Astrocyte (in vitro differentiated cells and primary cell): ENCODE results near the gene ABL2. TPM values are rescaled to one million over a fixed set of nuclear protein-coding genes. Genes with fewer than 3 reads are reported as not detected.
A peak's percentile ranks its signal among the peaks of the same experiment; 100 is the strongest.
"Not testable (repeated sequence)": the region's sequence is repeated elsewhere in the genome, so short reads cannot be mapped to it uniquely, and the experiment has no call there.

Source experiments
- DNase-seq: peaks from one replicate; pipeline ENCODE4 v3.0.0-alpha.2; 2010; ENCODE audit warnings: low read depth
- FAIRE-seq: peaks from 2 replicates; lab custom pipeline; 2011; peaks lifted over from hg19 to GRCh38; lab: Jason Lieb, UNC
- H2AFZ ChIP-seq: 2 replicates; pipeline ENCODE4 v1.6.0; 2012; ENCODE audit warnings: low read depth, low read length, inconsistent platforms
- H3K27ac ChIP-seq: 2 replicates; pipeline ENCODE4 v1.5.1; 2011; ENCODE audit warnings: low read depth, low read length, inconsistent platforms
- H3K27me3 ChIP-seq: 2 replicates; pipeline ENCODE4 v1.6.0; 2011; ENCODE audit warnings: low read length, inconsistent platforms; ENCODE audit not compliant: insufficient read depth
- H3K36me3 ChIP-seq: 2 replicates; pipeline ENCODE4 v1.5.1; 2011; ENCODE audit warnings: low read length, inconsistent platforms; ENCODE audit not compliant: insufficient read depth
- H3K4me1 ChIP-seq: 2 replicates; pipeline ENCODE4 v1.5.1; 2011; ENCODE audit warnings: low read length, inconsistent platforms; ENCODE audit not compliant: insufficient read depth
- H3K4me2 ChIP-seq: 2 replicates; pipeline ENCODE4 v1.6.0; 2012; ENCODE audit warnings: low read length, inconsistent platforms
- H3K4me3 ChIP-seq: 2 replicates; pipeline ENCODE4 v1.5.1; 2011; ENCODE audit warnings: low read depth, mild to moderate bottlenecking, low read length, inconsistent platforms; ENCODE audit not compliant: insufficient read depth
- H3K79me2 ChIP-seq: 2 replicates; pipeline ENCODE4 v1.6.0; 2012; ENCODE audit warnings: mild to moderate bottlenecking, low read length, inconsistent platforms; ENCODE audit not compliant: insufficient read depth
- H3K9ac ChIP-seq: 2 replicates; pipeline ENCODE4 v1.6.0; 2012; ENCODE audit warnings: mild to moderate bottlenecking, low read length, inconsistent platforms
- H3K9me3 ChIP-seq: 2 replicates; pipeline ENCODE4 v1.5.1; 2012; ENCODE audit warnings: low read depth, mild to moderate bottlenecking, low read length, inconsistent platforms; ENCODE audit not compliant: insufficient read depth
- H4K20me1 ChIP-seq: 2 replicates; pipeline ENCODE4 v1.6.0; 2012; ENCODE audit warnings: low read length, inconsistent platforms; ENCODE audit not compliant: insufficient read depth
- H3K27ac Mint-ChIP-seq: one replicate; pipeline ENCODE4 v1.8.0; 2021; ENCODE audit warnings: mild to moderate bottlenecking, mixed read lengths; ENCODE audit not compliant: unreplicated experiment
- H3K27me3 Mint-ChIP-seq: one replicate; pipeline ENCODE4 v1.8.0; 2021; ENCODE audit warnings: low read depth, mixed read lengths; ENCODE audit not compliant: unreplicated experiment
- H3K36me3 Mint-ChIP-seq: one replicate; pipeline ENCODE4 v1.8.0; 2021; ENCODE audit warnings: low read depth, mixed read lengths; ENCODE audit not compliant: unreplicated experiment
- H3K4me1 Mint-ChIP-seq: one replicate; pipeline ENCODE4 v1.8.0; 2021; ENCODE audit warnings: low read depth, mixed read lengths; ENCODE audit not compliant: unreplicated experiment
- H3K4me3 Mint-ChIP-seq: one replicate; pipeline ENCODE4 v1.8.0; 2021; ENCODE audit warnings: mild to moderate bottlenecking, moderate library complexity, mixed read lengths; ENCODE audit not compliant: unreplicated experiment
- H3K9me3 Mint-ChIP-seq: one replicate; pipeline ENCODE4 v1.8.0; 2021; ENCODE audit warnings: mild to moderate bottlenecking, mixed read lengths; ENCODE audit not compliant: unreplicated experiment
- EZH2 ChIP-seq: IDR thresholded peaks from 2 replicates; pipeline ENCODE4 v1.6.1; 2012; ENCODE audit warnings: mild to moderate bottlenecking, low read length, inconsistent platforms; ENCODE audit not compliant: insufficient read depth
- total RNA-seq: library from RNA; stranded (reverse); gene quantifications from 2 replicates; pipeline ENCODE4 v1.2.1, GENCODE V29; 2021
- TF ChIP-seq, protein P1 (sequence below): IDR thresholded peaks from 2 replicates; pipeline ENCODE4 v1.5.1; 2011; ENCODE audit warnings: low read depth, mild to moderate bottlenecking, inconsistent platforms, low read length, moderate library complexity; ENCODE audit not compliant: insufficient read depth

Gene ABL2
- total RNA-seq, 1 donor from 2014 or later: 110 TPM

DNA sequence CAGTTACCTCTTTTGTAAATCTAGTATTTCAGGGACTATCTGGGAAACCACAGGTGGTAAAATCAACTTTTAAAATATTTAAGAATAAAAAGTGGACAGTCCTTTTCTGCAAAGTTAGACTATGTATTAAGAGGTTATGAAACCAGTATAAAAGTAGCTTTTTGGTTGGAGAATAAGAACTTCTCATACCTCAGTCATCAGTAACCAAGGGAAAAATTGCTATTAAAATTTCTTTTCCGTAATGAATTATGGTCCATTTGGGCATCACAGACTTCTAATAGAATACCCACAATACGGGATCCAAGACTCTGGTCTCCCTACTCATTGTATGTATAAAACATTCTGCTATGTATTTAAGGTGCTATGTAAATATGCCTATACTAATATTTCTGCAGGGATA lies 51.9 kb downstream of the ABL2 start:
- peaks cover 63% of the 10 kb centered on the region for H3K79me2 ChIP-seq
- H3K4me3 Mint-ChIP-seq: no peak overlapping the region
- H4K20me1 ChIP-seq: no peaks in the 10 kb centered on the region
- H3K9me3 Mint-ChIP-seq: no peaks in the 10 kb centered on the region
- H3K27ac Mint-ChIP-seq: peak overlapping the region; percentile 73
- FAIRE-seq (no peak), DNase-seq (no peak)
- no peak overlapping the region for H3K4me3 ChIP-seq
- H3K4me1 Mint-ChIP-seq: peaks cover 38% of the 10 kb centered on the region
- H3K27ac ChIP-seq: peak overlapping the region; percentile 48
- no peaks in the 10 kb centered on the region for H3K27me3 Mint-ChIP-seq
- H3K36me3 Mint-ChIP-seq: peaks cover 3% of the 10 kb centered on the region
- no peaks in the 10 kb centered on the region for H3K36me3 ChIP-seq
- H3K9me3 ChIP-seq: no peaks in the 10 kb centered on the region
- peaks cover 24% of the 10 kb centered on the region for H3K4me1 ChIP-seq
- no peak overlapping the region for H3K4me2 ChIP-seq
- no peak overlapping the region for H3K9ac ChIP-seq
- H2AFZ ChIP-seq: no peak overlapping the region
- no peaks in the 10 kb centered on the region for H3K27me3 ChIP-seq
- TF ChIP-seq EZH2: no peak
- TF ChIP-seq, protein P1, sequence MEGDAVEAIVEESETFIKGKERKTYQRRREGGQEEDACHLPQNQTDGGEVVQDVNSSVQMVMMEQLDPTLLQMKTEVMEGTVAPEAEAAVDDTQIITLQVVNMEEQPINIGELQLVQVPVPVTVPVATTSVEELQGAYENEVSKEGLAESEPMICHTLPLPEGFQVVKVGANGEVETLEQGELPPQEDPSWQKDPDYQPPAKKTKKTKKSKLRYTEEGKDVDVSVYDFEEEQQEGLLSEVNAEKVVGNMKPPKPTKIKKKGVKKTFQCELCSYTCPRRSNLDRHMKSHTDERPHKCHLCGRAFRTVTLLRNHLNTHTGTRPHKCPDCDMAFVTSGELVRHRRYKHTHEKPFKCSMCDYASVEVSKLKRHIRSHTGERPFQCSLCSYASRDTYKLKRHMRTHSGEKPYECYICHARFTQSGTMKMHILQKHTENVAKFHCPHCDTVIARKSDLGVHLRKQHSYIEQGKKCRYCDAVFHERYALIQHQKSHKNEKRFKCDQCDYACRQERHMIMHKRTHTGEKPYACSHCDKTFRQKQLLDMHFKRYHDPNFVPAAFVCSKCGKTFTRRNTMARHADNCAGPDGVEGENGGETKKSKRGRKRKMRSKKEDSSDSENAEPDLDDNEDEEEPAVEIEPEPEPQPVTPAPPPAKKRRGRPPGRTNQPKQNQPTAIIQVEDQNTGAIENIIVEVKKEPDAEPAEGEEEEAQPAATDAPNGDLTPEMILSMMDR: no peak

DNA sequence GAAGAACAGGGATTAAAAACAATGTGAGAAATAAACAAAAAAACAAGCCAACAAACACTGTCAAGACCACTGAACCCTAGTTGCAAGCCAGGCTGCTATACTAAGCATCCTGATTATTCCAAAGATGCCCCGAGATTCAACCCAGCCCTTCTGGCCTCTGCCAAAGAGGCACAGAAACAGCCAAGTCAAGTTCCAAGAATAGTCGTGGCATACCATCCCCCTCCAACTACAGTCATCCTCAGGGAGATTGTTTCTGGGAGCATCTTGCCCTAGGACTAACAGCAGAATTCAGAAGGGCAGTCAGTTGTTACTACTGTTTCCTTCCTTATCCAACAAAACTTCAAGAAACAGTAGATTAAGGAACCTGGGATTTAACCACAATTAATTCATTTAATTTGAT lies 52.3 kb downstream of the ABL2 start:
- Histone ChIP-seq H3K36me3 (no peaks in the 10 kb centered on the region), H3K9ac (no peak overlapping the region), H4K20me1 (no peaks in the 10 kb centered on the region), H3K4me2 (peak overlapping the region; percentile 47), H2AFZ (no peak overlapping the region), H3K27ac (peak overlapping the region; percentile 48), H3K9me3 (no peaks in the 10 kb centered on the region), H3K4me1 (peaks cover 24% of the 10 kb centered on the region), H3K4me3 (no peak overlapping the region), H3K27me3 (no peaks in the 10 kb centered on the region), H3K79me2 (peaks cover 65% of the 10 kb centered on the region)
- FAIRE-seq (peak; percentile 56), DNase-seq (peak; percentile 83)
- peaks cover 3% of the 10 kb centered on the region for H3K36me3 Mint-ChIP-seq
- H3K4me3 Mint-ChIP-seq: no peak overlapping the region
- peak overlapping the region; percentile 73 for H3K27ac Mint-ChIP-seq
- peaks cover 38% of the 10 kb centered on the region for H3K4me1 Mint-ChIP-seq
- no peaks in the 10 kb centered on the region for H3K9me3 Mint-ChIP-seq
- TF ChIP-seq, protein P1: no peak
- no peak for TF ChIP-seq EZH2
- H3K27me3 Mint-ChIP-seq: no peaks in the 10 kb centered on the region

DNA sequence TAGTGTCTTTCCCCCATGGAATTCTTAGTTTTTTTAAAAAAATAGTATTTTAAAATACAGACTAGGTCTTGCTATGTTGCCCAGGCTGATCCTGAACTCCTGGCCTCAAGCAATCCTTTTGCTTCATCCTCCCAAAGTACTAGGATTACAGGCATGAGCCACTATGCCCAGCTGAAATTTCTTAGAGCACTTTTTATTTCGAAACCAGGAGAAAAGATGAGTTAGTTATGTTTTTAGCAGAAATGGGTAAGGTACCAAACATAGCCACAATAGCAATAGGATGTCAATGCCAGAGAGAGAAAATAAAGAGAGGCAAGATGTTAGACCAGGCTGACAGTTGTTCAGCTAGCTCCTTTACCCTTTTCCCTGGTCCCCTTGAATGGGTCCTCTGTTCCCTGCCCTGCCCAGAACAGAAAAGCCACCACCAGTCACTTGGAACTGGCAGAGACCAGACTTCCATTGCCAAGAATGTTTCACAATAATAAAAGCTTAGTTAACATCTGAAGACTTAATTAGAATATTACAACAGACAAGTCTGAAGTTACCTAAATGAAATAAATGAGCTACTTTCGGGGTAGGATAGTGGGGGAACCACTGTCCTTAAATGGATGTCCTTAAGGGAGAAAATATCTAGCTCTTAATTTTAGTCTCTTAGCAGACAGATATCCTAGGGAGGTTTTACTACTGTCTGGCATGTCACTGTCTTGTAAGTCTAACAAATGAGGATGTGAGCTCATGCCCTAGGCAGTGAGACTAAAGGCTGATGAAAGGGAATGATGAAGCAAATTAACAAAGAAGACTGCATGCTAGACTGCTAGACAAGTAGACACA lies 54.3 kb downstream of the ABL2 start:
- Histone ChIP-seq H3K36me3 (no peaks in the 10 kb centered on the region), H3K4me3 (no peak overlapping the region), H3K4me1 (peaks cover 25% of the 10 kb centered on the region), H3K79me2 (peaks cover 68% of the 10 kb centered on the region), H3K9ac (peak overlapping the region; percentile 5), H3K27me3 (no peaks in the 10 kb centered on the region), H2AFZ (no peak overlapping the region), H3K9me3 (no peaks in the 10 kb centered on the region), H4K20me1 (no peaks in the 10 kb centered on the region), H3K27ac (peak overlapping the region; percentile 42), H3K4me2 (peak overlapping the region; percentile 22)
- Mint-ChIP-seq H3K27me3 (no peaks in the 10 kb centered on the region), H3K36me3 (no peaks in the 10 kb centered on the region), H3K4me1 (peaks cover 30% of the 10 kb centered on the region), H3K9me3 (no peaks in the 10 kb centered on the region), H3K4me3 (no peak overlapping the region), H3K27ac (peak overlapping the region; percentile 99)
- TF ChIP-seq, protein P1: no peak
- no peak for TF ChIP-seq EZH2
- FAIRE-seq (no peak), DNase-seq (peak; percentile 79)

DNA sequence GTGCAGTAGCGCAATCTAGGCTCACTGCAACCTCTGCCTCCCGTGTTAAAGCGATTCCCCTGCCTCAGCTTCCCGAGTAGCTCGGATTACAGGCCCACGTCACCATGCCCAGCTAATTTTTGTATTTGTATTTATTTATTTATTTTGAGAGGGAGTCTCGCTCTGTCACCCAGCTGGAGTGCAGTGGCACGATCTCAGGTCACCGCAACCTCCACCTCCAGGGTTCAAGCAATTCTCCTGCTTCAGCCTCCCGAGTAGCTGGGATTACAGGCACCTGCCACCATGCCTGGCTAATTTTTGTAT lies 59.1 kb downstream of the ABL2 start:
- not testable (repeated sequence) for H3K9me3 Mint-ChIP-seq, H3K4me3 Mint-ChIP-seq, H3K27me3 ChIP-seq, H2AFZ ChIP-seq, H3K27me3 Mint-ChIP-seq, H3K9ac ChIP-seq, H3K27ac Mint-ChIP-seq, H3K36me3 ChIP-seq, FAIRE-seq, H3K36me3 Mint-ChIP-seq, H3K9me3 ChIP-seq, DNase-seq, H4K20me1 ChIP-seq, H3K4me3 ChIP-seq
- peaks cover 62% of the 10 kb centered on the region for H3K79me2 ChIP-seq
- H3K4me1 Mint-ChIP-seq: peaks cover 34% of the 10 kb centered on the region
- peak overlapping the region; percentile 66 for H3K27ac ChIP-seq
- H3K4me1 ChIP-seq: peaks cover 19% of the 10 kb centered on the region
- H3K4me2 ChIP-seq: peak overlapping the region; percentile 67
